ENCODE measurements around the gene ALK. TPM values are rescaled to one million over a fixed set of nuclear protein-coding genes. Genes with fewer than 3 reads are reported as not detected.

ALK gene
- total RNA-seq, 4 donors from 2014 or later = 0.66 TPM; not detected in 3

DNA sequence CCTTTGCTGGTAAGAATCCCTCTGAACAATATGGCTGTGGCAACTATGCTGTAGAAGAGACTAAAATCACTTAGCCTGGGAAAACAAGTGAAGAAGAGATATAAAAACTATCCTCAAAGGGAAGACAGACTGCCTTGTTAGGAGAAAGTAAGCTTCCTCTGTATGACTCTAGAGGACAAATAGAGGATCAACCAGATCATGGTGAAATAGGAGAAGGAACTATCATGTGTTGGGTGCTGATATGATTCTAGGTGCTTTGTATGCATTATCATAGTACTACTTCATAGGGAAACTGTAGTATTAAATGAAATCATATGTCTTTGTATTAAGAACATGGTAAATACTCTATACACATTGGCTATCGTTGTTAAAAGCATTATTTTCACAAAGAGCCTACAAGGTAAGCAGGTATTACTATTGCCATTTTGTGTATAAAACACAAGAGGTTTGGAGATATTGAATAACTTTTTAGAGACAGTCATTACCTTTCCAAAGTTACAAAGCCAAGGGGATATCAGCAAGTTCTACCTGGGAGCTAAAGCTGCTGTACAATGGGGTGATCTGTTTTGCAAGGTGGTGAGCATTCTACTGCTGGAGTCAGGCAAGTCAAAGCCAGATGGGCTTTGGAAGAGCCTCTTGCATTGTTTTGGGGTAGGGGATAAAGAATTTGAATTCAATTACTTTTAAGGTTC, 402.6 kb downstream of the ALK start:
- no peak overlapping the region for H3K4me3 ChIP-seq (ENCODE audit: low read depth, poor library complexity, severe bottlenecking)
- intact Hi-C loops (cut with DNase I; ENCODE audit: low total_unique reads) = no loop called here
- no peak for TF ChIP-seq POLR2A (IDR thresholded peaks at IDR 0.05)
- TF ChIP-seq, protein P1, sequence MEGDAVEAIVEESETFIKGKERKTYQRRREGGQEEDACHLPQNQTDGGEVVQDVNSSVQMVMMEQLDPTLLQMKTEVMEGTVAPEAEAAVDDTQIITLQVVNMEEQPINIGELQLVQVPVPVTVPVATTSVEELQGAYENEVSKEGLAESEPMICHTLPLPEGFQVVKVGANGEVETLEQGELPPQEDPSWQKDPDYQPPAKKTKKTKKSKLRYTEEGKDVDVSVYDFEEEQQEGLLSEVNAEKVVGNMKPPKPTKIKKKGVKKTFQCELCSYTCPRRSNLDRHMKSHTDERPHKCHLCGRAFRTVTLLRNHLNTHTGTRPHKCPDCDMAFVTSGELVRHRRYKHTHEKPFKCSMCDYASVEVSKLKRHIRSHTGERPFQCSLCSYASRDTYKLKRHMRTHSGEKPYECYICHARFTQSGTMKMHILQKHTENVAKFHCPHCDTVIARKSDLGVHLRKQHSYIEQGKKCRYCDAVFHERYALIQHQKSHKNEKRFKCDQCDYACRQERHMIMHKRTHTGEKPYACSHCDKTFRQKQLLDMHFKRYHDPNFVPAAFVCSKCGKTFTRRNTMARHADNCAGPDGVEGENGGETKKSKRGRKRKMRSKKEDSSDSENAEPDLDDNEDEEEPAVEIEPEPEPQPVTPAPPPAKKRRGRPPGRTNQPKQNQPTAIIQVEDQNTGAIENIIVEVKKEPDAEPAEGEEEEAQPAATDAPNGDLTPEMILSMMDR (IDR thresholded peaks at IDR 0.05) = no peak
- WGBS, 2 donors = 83 to 88% methylated on average over 1 of the region's 1 CpG
- DNase-seq (ENCODE audit: low spot score in 2 of 2) = no peak

DNA sequence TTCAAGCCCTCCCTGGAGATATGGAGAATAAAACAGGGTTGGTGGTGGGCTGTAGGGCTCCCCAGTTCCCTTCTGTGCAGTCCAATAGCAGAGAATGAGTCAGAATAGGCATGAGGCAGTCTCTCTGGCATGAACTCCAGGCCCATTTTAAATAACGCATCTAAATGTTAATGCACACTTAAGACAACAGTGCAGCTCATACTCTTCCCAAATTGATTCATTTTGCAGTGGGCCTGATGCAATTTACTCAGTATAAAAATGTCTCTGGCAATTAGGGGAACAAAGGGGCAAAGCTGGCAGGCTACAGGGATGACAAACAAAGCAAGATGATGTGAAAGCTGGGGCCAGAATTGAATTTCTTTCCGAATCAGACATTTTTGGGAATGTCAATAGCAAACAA, 403.4 kb downstream of the ALK start:
- no peak for DNase-seq (ENCODE audit: low spot score in 2 of 2)
- intact Hi-C loops (cut with DNase I; ENCODE audit: low total_unique reads) = no loop called here
- TF ChIP-seq POLR2A (IDR thresholded peaks at IDR 0.05) = no peak
- TF ChIP-seq, protein P1 (IDR thresholded peaks at IDR 0.05) = no peak
- no peak overlapping the region for H3K4me3 ChIP-seq (ENCODE audit: low read depth, poor library complexity, severe bottlenecking)
- WGBS, 2 donors = 74 to 81% methylated on average over 2 of the region's 2 CpGs

DNA sequence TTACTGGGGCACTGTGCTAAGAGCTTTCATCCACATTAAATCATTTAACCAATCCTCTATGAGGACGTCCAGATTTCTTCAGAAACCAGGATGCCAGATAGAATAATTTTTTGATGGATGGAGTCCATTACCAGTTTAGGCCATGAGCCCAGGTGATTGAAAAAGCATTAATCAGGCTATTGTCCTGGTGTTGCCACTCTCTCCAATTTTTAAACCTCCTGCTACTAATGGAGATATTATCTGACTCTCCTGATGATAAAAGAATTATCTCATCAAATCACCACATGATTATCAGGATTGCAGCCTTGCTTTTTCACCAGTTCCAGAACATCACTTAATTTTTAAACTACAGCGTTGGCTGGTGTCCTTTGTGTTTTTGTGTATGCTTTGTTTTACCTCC, 404.0 kb downstream of the ALK start:
- DNase-seq (ENCODE audit: low spot score in 2 of 2) = no peak
- intact Hi-C loops (cut with DNase I; ENCODE audit: low total_unique reads) = no loop called here
- no peak for TF ChIP-seq POLR2A (IDR thresholded peaks at IDR 0.05)
- TF ChIP-seq, protein P1 (IDR thresholded peaks at IDR 0.05) = no peak
- 87 to 91% methylated on average over 2 of the region's 2 CpGs for WGBS, 2 donors
- H3K4me3 ChIP-seq (ENCODE audit: low read depth, poor library complexity, severe bottlenecking) = no peak overlapping the region

DNA sequence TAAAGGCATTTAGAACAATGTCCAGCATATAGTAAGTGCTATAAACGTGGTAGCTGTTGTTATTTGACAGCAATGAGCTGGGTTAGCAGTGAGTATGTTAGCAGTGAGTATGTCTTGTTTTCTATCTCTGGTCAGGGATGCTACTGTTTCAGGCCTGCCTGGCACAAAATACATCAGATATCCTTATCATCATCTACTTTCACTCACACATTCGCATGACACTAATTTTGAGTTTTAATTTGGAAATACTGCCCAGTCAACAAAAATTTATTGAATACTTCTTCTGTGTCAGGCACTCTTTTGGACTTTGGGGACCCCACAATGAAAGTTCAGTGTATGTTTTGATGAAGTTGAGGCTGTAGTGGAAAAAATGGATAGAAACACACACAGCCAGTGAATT, 404.6 kb downstream of the ALK start:
- DNase-seq (ENCODE audit: low spot score in 2 of 2) = no peak
- no peak overlapping the region for H3K4me3 ChIP-seq (ENCODE audit: low read depth, poor library complexity, severe bottlenecking)
- 78 to 84% methylated on average over 2 of the region's 2 CpGs for WGBS, 2 donors
- TF ChIP-seq, protein P1 (IDR thresholded peaks at IDR 0.05) = no peak
- no peak for TF ChIP-seq POLR2A (IDR thresholded peaks at IDR 0.05)
- intact Hi-C loops (cut with DNase I; ENCODE audit: low total_unique reads) = no loop called here

DNA sequence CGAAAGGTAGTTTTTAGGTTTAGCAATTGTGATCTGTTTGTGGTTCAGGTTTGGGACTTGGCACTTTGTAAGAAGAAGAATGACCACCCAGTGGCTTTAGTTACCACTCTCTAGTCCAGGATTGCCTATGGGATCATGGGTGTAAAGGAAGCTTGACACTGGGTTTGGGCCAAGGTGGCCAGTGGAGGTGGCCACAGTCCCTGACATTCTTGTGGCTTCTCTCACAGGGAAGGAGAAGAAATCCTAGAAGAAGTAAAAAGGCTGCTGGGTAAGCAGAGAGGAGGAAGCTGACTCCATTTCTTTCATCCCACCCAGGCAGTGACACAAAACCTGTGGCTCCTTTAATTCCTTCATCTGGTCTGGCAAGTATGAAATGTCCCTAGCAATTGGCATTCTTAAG, 411.5 kb downstream of the ALK start:
- 55 to 85% methylated on average over 1 of the region's 1 CpG for WGBS, 2 donors
- DNase-seq (ENCODE audit: low spot score in 2 of 2) = no peak
- intact Hi-C loops (cut with DNase I; ENCODE audit: low total_unique reads) = no loop called here
- TF ChIP-seq, protein P1 (IDR thresholded peaks at IDR 0.05) = no peak
- no peak for TF ChIP-seq POLR2A (IDR thresholded peaks at IDR 0.05)
- H3K4me3 ChIP-seq (ENCODE audit: low read depth, poor library complexity, severe bottlenecking) = no peak overlapping the region

DNA sequence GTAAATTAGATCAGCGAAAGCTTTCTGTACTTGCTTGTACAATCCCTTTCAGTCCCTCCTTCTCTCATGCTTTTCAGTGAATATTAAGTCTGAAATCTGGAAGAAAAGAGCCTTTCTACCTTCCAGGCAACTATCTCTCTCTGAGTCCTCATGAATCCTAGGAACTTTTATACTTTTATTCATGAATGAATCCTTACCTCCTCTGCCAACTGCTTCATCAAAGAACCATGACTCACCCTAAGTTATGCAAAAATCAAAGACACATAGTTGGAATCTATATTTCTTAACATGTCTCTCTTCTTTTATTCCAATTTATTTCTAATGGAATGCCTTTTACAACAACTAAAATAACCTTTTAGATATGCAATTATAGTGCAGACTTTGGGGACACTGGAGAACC, 412.0 kb downstream of the ALK start:
- no peak overlapping the region for H3K4me3 ChIP-seq (ENCODE audit: low read depth, poor library complexity, severe bottlenecking)
- WGBS, 2 donors = 57 to 65% methylated on average over 1 of the region's 1 CpG
- intact Hi-C loops (cut with DNase I; ENCODE audit: low total_unique reads) = no loop called here
- TF ChIP-seq, protein P1 (IDR thresholded peaks at IDR 0.05) = no peak
- TF ChIP-seq POLR2A (IDR thresholded peaks at IDR 0.05) = no peak
- no peak for DNase-seq (ENCODE audit: low spot score in 2 of 2)
